GM19043 (cell line): Measurements from ENCODE around the gene COL15A1.
"Not testable (repeated sequence)": the region's sequence is repeated elsewhere in the genome, so short reads cannot be mapped to it uniquely, and the experiment has no call there.

Experiments
- ATAC-seq: cut with Tn5 transposase; IDR thresholded peaks from one replicate; pipeline ENCODE4 v1.9.1; 2021; ENCODE audit warnings: low read depth; ENCODE audit not compliant: unreplicated experiment

COL15A1 gene

GRCh38 chr9:98943682-98944056 is at the start of gene COL15A1:
TSS of gene COL15A1 (plus strand) at chr9:98943907. CDS start at chr9:98944062, 155 bp downstream.
- ATAC-seq: no peak

GRCh38 chr9:98894171-98894570 is 49.5 kb upstream of the COL15A1 start:
- no peak for ATAC-seq

- no peak for ATAC-seq
These were observed 48.9 kb upstream of the COL15A1 start for GRCh38 chr9:98894761-98895160.

- no peak for ATAC-seq
These were observed 47.1 kb upstream of the COL15A1 start for GRCh38 chr9:98896632-98897031.

GRCh38 chr9:98897745-98898144 is 46.0 kb upstream of the COL15A1 start:
- no peak for ATAC-seq

GRCh38 chr9:98899408-98900056 is 44.2 kb upstream of the COL15A1 start:
- ATAC-seq: no peak

- no peak for ATAC-seq
These were observed 43.5 kb upstream of the COL15A1 start for GRCh38 chr9:98900244-98900643.

- ATAC-seq: no peak
These were observed 43.0 kb upstream of the COL15A1 start for GRCh38 chr9:98900725-98901124.

GRCh38 chr9:98901843-98902242 is 41.9 kb upstream of the COL15A1 start:
- not testable (repeated sequence) for ATAC-seq

- no peak for ATAC-seq
These were observed 41.2 kb upstream of the COL15A1 start for GRCh38 chr9:98902516-98902915.

GRCh38 chr9:98902925-98903324 is 40.8 kb upstream of the COL15A1 start:
- ATAC-seq: no peak

GRCh38 chr9:98903961-98904411 is 39.7 kb upstream of the COL15A1 start:
- ATAC-seq: no peak

GRCh38 chr9:98905015-98905414 is 38.7 kb upstream of the COL15A1 start:
- no peak for ATAC-seq

GRCh38 chr9:98906273-98907040 is 37.2 kb upstream of the COL15A1 start:
- ATAC-seq: no peak

- no peak for ATAC-seq
These were observed 36.7 kb upstream of the COL15A1 start for GRCh38 chr9:98907055-98907454.

- no peak for ATAC-seq
These were observed 34.6 kb upstream of the COL15A1 start for GRCh38 chr9:98908897-98909634.

GRCh38 chr9:98909935-98910334 is 33.8 kb upstream of the COL15A1 start:
- no peak for ATAC-seq

- ATAC-seq: no peak
These were observed 32.7 kb upstream of the COL15A1 start for GRCh38 chr9:98911042-98911441.

- not testable (repeated sequence) for ATAC-seq
These were observed 32.0 kb upstream of the COL15A1 start for GRCh38 chr9:98911738-98912137.

- no peak for ATAC-seq
These were observed 31.3 kb upstream of the COL15A1 start for GRCh38 chr9:98912450-98912849.

- no peak for ATAC-seq
These were observed 30.7 kb upstream of the COL15A1 start for GRCh38 chr9:98913044-98913443.
